Keratinocyte (primary cell): ENCODE measurements around the gene SCRN1.

Experiments
- CTCF ChIP-seq, 3 experiments: IDR thresholded peaks in 1 of 3; conservative IDR thresholded peaks in 1 of 3; optimal IDR thresholded peaks in 1 of 3; 2 replicates in 2 of 3; 3 replicates in 1 of 3; pipeline versions ENCODE3 to v1.5.1; 2011; ENCODE audit warnings: low read length in 3 of 3, mild to moderate bottlenecking in 3 of 3, moderate library complexity in 2 of 3, control low read depth in 1 of 3, inconsistent platforms in 1 of 3; ENCODE audit not compliant: insufficient read depth in 2 of 3; ENCODE audit errors: extremely low read depth in 1 of 3
- EZH2 ChIP-seq: IDR thresholded peaks from one replicate; pipeline ENCODE4 v1.6.1; 2012; ENCODE audit warnings: inconsistent platforms, mild to moderate bottlenecking, low read length, moderate library complexity

DNA sequence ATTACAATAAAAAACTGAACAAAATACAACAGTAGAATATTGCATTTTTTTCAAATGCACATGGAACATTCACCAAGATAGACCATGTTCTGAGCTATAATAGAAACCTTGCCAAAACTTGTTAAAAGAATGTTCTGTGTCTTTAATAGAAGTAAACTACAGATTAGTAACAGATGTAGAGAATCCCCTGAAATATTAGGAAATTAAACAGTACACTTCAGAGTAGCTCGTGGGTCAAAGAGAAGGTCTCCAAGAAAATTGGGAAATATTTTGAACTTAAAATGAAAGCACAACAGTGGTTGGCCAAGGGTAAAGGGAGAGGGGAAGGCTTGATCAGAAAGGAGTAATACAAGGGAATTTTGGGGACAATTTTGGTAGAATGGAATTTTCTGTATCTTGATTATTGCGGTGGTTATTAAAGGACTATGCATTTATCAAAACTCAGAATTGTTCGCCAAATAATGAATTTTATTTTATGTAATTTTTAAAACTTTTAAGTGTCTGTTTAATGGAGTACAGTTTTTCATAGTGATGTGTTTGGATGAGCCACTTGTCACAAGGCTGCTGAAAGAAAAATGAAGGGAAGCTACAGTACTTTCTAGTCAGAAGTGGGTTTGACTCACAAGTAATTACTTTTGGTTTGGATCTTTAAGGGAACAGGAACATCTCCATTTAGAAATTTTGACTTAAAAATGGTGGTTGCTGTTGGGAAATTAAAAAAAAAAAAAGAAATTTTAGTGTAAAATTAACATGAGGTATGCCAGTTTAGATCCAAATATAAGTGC is 48.8 kb upstream of the SCRN1 start:
- TF ChIP-seq CTCF (optimal IDR thresholded peaks at IDR 0.05 in 1 of 3, IDR thresholded peaks at IDR 0.05 in 1 of 3, conservative IDR thresholded peaks at IDR 0.05 in 1 of 3; ENCODE audit: extremely low read depth in 1 of 3, insufficient read depth in 2 of 3, low read length in 3 of 3) (no peak), EZH2 (no peak)
